GM18861 (cell line): ENCODE data around the gene SUGP1.

Experiments used
- ATAC-seq: cut with Tn5 transposase; IDR thresholded peaks from one replicate; pipeline ENCODE4 v1.9.1; 2021; ENCODE audit not compliant: unreplicated experiment

SUGP1 gene

DNA sequence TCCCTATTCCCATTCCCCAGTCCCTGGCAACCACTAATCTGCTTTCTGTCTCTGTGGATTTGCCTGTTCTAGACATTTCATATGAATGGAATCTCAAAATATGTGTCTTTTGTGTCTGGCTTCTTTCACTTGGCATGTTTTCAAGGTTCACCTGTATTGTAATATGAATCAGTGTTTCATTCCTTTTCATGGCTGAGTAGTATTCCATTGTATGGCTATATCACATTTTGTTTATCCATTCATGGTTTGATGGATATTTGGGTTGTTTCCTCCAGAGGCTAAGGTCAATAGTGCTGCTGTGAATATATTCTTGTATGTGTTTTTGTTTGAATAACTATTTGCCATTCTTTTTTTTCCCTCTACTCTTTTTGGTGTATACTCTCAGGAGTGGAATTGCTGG, 84.1 kb downstream of the SUGP1 start:
- ATAC-seq = no peak

DNA sequence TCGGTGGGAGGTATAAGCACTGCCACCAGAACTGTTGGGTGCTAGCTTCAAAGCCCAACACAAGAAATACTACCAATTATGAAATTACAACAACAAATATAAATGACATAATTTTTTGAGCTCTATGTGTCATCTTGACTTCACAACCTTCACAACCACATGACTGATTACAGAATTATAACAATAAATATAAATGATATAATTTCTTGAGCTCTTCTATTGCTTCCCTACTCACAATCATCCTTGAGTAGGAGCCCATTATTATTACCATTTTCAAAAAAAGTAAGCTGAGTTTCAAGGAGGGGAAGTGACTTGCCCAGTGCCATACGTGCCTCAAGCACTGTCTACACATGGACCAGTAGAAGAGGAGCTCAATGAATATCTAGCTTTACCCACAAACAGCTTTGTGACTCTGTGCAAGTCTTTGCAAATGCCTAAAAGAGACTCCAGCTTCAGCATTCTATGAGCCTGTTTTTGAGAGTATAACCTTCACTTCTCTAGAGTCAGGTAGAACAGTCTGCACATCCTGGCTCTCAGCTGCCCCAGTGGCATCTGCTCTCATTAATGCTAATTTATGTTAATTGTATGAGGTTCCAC, 86.0 kb downstream of the SUGP1 start:
- ATAC-seq = no peak

DNA sequence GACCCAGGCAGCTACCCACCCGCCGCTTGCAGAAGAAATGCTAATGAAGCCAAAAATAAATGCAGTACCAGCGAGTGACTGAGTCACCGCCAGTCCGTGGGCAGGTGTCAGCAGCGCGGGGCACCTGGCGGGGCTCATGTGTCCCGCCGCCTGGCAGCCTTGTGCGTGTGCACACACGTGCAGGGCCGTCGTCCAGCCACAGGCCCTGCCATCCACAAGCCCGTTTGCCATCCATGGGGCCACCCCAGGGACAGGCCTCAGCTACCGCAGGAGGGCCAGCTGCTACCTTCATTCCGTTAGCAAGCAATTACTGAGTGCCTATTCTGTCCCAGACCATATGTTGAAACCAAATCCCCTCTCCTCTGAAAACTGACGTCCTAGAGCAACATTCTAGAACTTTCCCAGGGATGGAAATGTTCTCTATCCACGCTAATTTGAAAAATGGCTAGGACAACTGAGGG, 88.0 kb downstream of the SUGP1 start:
- no peak for ATAC-seq

DNA sequence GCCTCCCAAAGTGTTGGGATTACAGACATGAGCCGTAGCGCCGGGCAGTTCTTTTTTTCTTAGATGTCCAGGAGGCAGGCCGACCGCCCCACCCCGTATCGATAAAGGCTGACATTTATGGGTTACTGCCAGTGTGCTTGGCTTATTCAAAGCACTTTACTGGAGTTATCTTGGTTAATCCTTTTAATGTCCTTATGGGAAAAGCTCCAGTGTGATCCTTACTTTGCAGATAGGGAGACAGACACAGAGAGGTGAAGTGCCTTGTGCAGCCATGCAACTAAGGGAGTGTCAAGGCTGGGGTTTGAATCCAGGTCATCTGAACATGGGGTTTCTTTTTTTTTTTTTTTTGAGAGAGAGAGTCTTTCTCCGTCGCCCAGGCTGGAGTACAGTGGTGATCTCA, 89.3 kb downstream of the SUGP1 start:
- ATAC-seq = no peak

DNA sequence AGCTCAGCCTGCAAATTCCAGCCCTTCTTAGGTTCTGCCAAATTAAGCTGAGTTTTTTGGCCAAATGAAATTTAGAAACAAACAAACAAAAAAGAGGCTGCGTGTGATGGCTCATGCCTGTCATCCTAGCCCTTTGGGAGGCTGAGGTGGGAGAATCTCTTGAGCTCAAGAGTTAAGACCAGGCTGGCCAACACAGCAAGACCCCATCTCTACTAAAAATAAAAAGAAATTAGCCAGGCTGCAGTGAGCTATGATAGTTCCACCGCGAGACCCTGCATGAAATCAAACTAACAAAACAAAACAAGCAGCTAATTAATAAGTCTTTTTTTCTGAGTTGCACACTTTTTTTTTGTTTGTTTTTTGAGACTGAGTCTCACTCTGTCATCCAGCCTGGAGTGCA, 90.6 kb downstream of the SUGP1 start:
- ATAC-seq = no peak

DNA sequence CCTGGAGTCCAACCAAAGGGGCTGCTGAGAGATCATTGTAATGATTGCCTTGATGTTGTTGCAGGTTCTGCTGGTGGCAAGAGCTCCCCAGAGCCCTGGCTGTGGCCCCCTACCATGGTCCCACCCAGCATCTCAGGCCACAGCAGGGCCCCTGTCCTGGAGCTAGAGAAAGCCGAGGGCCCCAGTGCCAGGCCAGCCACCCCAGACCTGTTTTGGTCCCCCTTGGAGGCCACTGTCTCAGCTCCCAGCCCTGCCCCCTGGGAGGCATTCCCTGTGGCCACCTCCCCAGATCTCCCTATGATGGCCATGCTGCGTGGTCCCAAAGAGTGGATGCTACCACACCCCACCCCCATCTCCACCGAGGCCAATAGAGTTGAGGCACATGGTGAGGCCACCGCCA, 93.1 kb downstream of the SUGP1 start:
- ATAC-seq = no peak

DNA sequence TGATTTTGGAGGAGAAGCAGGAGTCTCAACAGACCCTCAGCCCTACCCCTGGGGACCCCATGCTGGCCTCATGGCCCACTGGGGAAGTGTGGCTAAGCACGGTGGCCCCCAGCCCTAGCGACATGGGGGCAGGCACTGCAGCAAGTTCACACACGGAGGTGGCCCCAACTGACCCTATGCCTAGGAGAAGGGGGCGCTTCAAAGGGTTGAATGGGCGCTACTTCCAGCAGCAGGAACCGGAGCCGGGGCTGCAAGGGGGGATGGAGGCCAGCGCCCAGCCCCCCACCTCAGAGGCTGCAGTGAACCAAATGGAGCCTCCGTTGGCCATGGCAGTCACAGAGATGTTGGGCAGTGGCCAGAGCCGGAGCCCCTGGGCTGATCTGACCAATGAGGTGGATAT, 93.6 kb downstream of the SUGP1 start:
- no peak for ATAC-seq

DNA sequence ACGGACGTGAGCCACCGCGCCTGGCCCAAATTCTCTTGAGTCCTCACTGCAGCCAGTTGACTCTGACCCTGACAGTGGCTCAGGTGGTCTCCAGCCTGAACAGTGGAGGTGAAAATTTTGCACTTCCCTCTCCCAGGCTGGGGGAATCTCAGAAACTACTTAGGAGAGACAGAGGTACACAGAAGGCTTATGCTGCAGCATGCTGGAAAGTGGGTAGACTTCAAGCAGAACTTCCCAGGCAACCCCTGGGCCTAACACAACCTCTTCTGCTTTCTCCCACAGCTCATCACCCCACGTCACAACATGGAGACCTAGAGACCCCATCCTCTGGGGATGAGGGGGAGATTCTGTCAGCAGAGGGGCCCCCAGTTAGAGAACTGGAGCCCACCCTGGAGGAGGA, 94.1 kb downstream of the SUGP1 start:
- no peak for ATAC-seq
